ENCODE results near the gene HEYL.
A peak's percentile ranks its signal among the peaks of the same experiment; 100 is the strongest.

The HEYL gene

DNA sequence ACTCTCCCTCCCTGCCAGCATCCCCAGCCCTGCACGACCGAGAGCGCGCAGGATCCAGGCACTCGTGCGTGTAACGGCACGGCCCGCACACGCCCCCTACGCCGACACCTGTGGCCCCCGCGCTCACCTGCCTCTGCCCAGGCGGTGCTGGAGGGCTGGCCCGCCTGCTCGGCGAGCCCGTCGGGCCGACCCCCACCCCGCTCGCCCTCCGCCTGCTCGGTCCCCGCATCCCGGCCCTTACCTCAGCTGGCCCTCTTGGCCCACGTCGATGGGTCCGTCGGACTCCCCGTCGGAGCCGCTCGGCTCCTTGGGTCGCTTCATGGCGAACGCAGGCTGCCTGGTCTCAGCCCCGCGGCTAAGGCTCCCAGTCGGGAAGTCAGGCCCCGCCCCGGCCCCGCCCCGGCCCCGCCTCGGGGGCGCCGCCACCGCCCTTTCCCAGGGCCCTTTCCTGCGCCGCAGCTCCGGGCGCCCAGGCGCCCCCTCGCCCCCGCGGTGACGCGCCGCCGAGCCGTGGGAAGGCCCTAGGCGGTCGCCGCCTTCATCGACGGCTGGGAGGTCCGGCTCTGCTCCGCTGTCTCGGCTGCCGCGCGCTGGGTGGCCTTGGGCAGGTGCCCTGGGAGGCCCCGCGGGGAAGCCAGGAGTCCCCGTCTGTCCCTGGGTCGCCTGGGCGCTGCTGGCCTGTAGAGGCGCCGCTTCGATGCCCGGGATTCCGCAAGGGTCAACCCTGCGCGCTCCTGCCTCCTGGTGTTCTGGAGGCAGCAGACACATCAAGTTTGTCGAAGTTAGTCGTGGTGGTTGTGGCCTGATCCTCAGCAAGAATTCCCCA is at the start of gene HEYL:
TSS of gene HEYL (minus strand) at position 339 of the 826 bp plus-strand sequence. CDS start at position 321, 18 bp downstream.
- peak within 1 kb of the TSS; percentile 22; the same call in 1 of the 2 replicates for H3K9ac ChIP-seq (ENCODE audit: low read length)
- peaks cover 4% of the 10 kb centered on the region; the same call in 1 of the 2 replicates for H3K27me3 ChIP-seq (ENCODE audit: low read depth, low read length)
- H2AFZ ChIP-seq (ENCODE audit: low read depth, low read length) = peak within 1 kb of the TSS; percentile 70; the same call in 1 of the 2 replicates
- H3K4me1 ChIP-seq (ENCODE audit: low read length) = no peaks in the 10 kb centered on the region
- H3K79me2 ChIP-seq (ENCODE audit: low read length) = no peaks in the 10 kb centered on the region
- no peak within 1 kb of the TSS for H3K27ac ChIP-seq (ENCODE audit: low read length)
- H3K9me3 ChIP-seq (ENCODE audit: insufficient read depth, low read length) = no peaks in the 10 kb centered on the region
- peak within 1 kb of the TSS; percentile 76 for H3K4me3 ChIP-seq (ENCODE audit: low read length)
- H4K20me1 ChIP-seq (ENCODE audit: insufficient read depth, low read length) = no peaks in the 10 kb centered on the region
- H3K4me2 ChIP-seq (ENCODE audit: low read length) = peak within 1 kb of the TSS; percentile 58
- H3K36me3 ChIP-seq (replicated peaks; ENCODE audit: low read depth, low read length) = no peaks in the 10 kb centered on the region
- TF ChIP-seq EZH2phosphoT487 (IDR thresholded peaks at IDR 0.05; ENCODE audit: low read depth) = no peak
- TF ChIP-seq, protein P1, sequence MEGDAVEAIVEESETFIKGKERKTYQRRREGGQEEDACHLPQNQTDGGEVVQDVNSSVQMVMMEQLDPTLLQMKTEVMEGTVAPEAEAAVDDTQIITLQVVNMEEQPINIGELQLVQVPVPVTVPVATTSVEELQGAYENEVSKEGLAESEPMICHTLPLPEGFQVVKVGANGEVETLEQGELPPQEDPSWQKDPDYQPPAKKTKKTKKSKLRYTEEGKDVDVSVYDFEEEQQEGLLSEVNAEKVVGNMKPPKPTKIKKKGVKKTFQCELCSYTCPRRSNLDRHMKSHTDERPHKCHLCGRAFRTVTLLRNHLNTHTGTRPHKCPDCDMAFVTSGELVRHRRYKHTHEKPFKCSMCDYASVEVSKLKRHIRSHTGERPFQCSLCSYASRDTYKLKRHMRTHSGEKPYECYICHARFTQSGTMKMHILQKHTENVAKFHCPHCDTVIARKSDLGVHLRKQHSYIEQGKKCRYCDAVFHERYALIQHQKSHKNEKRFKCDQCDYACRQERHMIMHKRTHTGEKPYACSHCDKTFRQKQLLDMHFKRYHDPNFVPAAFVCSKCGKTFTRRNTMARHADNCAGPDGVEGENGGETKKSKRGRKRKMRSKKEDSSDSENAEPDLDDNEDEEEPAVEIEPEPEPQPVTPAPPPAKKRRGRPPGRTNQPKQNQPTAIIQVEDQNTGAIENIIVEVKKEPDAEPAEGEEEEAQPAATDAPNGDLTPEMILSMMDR (IDR thresholded peaks at IDR 0.05; ENCODE audit: low read depth, low read length) = 0 out of 2 replicates have a peak, but pooled peaks have one; percentile 5

DNA sequence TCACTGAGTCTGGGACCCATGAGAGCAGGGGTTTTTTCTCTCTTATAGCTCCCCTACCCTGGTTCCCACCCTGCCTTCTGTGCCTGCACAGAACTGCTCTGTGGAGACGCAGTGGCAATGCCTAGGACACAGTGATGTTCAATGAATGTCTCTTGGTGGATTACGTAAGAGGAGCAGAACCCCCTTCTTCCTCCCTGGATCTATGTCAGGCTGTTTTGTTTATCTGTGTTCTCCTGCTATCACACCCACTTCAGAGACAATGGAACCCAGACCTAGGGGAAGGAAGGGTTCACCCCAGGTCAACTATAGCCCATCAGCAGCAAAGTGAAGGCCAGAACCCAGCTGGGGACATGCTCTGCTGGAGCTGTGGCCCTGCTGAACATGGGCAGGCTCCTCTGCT is 49.8 kb upstream of the HEYL start:
- Histone ChIP-seq H3K4me1 (ENCODE audit: low read length) (no peaks in the 10 kb centered on the region), H3K27me3 (ENCODE audit: low read depth, low read length) (no peaks in the 10 kb centered on the region), H3K9me3 (ENCODE audit: insufficient read depth, low read length) (no peaks in the 10 kb centered on the region), H4K20me1 (ENCODE audit: insufficient read depth, low read length) (no peaks in the 10 kb centered on the region), H3K4me3 (ENCODE audit: low read length) (no peak overlapping the region), H2AFZ (ENCODE audit: low read depth, low read length) (no peak overlapping the region), H3K4me2 (ENCODE audit: low read length) (no peak overlapping the region), H3K27ac (ENCODE audit: low read length) (no peak overlapping the region), H3K36me3 (replicated peaks; ENCODE audit: low read depth, low read length) (no peaks in the 10 kb centered on the region), H3K79me2 (ENCODE audit: low read length) (no peaks in the 10 kb centered on the region), H3K9ac (ENCODE audit: low read length) (no peak overlapping the region)
- no peak for TF ChIP-seq EZH2phosphoT487 (IDR thresholded peaks at IDR 0.05; ENCODE audit: low read depth)
- TF ChIP-seq, protein P1 (IDR thresholded peaks at IDR 0.05; ENCODE audit: low read depth, low read length) = no peak

DNA sequence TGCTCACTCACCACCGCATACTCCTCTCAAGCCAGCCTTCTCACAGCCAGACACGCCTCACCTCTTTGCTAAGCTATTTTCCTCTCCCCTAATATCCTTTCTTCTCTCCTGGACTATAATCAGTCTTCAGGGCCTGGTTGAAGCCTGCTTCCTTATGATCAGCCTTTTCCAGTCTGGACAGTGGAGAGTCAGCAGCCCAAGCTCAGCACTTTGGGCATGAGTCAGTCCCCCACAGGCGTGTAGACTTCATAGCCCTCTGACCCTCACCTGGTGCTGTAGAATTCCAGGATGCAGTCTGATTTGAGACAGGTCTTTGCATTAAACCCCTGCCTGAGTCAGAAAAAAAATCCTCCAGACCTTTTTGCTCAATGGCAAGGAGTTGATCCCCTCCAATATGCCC is 49.3 kb upstream of the HEYL start:
- no peaks in the 10 kb centered on the region for H4K20me1 ChIP-seq (ENCODE audit: insufficient read depth, low read length)
- H3K36me3 ChIP-seq (replicated peaks; ENCODE audit: low read depth, low read length) = no peaks in the 10 kb centered on the region
- TF ChIP-seq EZH2phosphoT487 (IDR thresholded peaks at IDR 0.05; ENCODE audit: low read depth) = no peak
- no peak overlapping the region for H3K9ac ChIP-seq (ENCODE audit: low read length)
- no peaks in the 10 kb centered on the region for H3K9me3 ChIP-seq (ENCODE audit: insufficient read depth, low read length)
- H3K4me1 ChIP-seq (ENCODE audit: low read length) = no peaks in the 10 kb centered on the region
- H3K4me3 ChIP-seq (ENCODE audit: low read length) = no peak overlapping the region
- H2AFZ ChIP-seq (ENCODE audit: low read depth, low read length) = no peak overlapping the region
- no peak overlapping the region for H3K4me2 ChIP-seq (ENCODE audit: low read length)
- no peaks in the 10 kb centered on the region for H3K79me2 ChIP-seq (ENCODE audit: low read length)
- no peaks in the 10 kb centered on the region for H3K27me3 ChIP-seq (ENCODE audit: low read depth, low read length)
- H3K27ac ChIP-seq (ENCODE audit: low read length) = no peak overlapping the region

DNA sequence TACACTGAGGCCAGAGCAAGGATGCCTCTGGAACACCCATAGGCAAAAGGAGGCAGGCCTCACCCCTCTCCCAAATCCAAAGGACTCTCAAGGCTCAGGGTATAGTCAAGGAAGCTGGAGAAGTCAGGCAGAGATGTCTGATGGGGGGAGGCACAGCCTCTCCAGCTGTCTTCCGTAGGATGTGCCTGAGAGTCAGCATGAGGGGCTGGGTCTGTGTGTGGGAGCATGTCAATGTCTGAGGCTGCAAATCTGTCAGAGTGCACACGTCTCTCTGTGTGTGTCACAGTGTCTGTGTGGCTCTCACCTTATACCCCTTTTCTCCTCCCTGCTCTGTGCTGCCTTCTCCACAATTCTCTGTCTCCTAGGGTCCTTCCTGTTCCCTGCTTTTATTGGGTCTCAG is 47.8 kb upstream of the HEYL start:
- Histone ChIP-seq H3K27ac (ENCODE audit: low read length) (no peak overlapping the region), H3K27me3 (ENCODE audit: low read depth, low read length) (no peaks in the 10 kb centered on the region), H3K4me1 (ENCODE audit: low read length) (no peaks in the 10 kb centered on the region)

More for the DNA sequence above, 47.8 kb upstream of the HEYL start:
- H3K9me3 ChIP-seq (ENCODE audit: insufficient read depth, low read length) = no peaks in the 10 kb centered on the region
- no peak overlapping the region for H3K9ac ChIP-seq (ENCODE audit: low read length)
- H3K79me2 ChIP-seq (ENCODE audit: low read length) = no peaks in the 10 kb centered on the region
- H2AFZ ChIP-seq (ENCODE audit: low read depth, low read length) = no peak overlapping the region
- H3K4me2 ChIP-seq (ENCODE audit: low read length) = no peak overlapping the region
- no peaks in the 10 kb centered on the region for H4K20me1 ChIP-seq (ENCODE audit: insufficient read depth, low read length)
- H3K4me3 ChIP-seq (ENCODE audit: low read length) = no peak overlapping the region
- H3K36me3 ChIP-seq (replicated peaks; ENCODE audit: low read depth, low read length) = no peaks in the 10 kb centered on the region
- TF ChIP-seq EZH2phosphoT487 (IDR thresholded peaks at IDR 0.05; ENCODE audit: low read depth) = no peak
- TF ChIP-seq, protein P1 (IDR thresholded peaks at IDR 0.05; ENCODE audit: low read depth, low read length) = no peak
